HL-60 (cell line): ENCODE results near the gene CLCN7.

Experiments used
- CTCF ChIP-seq: IDR thresholded peaks from one replicate; pipeline ENCODE4 v1.5.1; 2011; ENCODE audit warnings: low read length, control low read depth, inconsistent platforms; ENCODE audit not compliant: insufficient read depth
- GABPA ChIP-seq: IDR thresholded peaks from 2 replicates; pipeline ENCODE4 v1.6.1; 2012; ENCODE audit warnings: low read depth
- POLR2AphosphoS5 ChIP-seq: IDR thresholded peaks from 2 replicates; pipeline ENCODE4 v1.6.1; 2012; ENCODE audit warnings: low read depth
- REST ChIP-seq: IDR thresholded peaks from 2 replicates; pipeline ENCODE4 v1.6.1; 2012; ENCODE audit warnings: low read depth; ENCODE audit not compliant: insufficient replicate concordance
- SPI1 ChIP-seq: IDR thresholded peaks from 2 replicates; pipeline ENCODE4 v1.6.1; 2012; ENCODE audit warnings: low read depth, mild to moderate bottlenecking, borderline replicate concordance

- TF ChIP-seq CTCF (no peak), POLR2AphosphoS5 (no peak; the same call in 1 of the 2 replicates), REST (no peak), GABPA (no peak), SPI1 (no peak)
These were observed 36.1 kb upstream of the CLCN7 start for GRCh38 chr16:1510941-1511351.
